SK-N-SH treated with all-trans-retinoic acid at 6 μM for 48 hours (cell line): ENCODE results near the gene CDKN2A.

Experiments
- ARNTL ChIP-seq: fragments of 450-650 bp; formaldehyde crosslinking; IDR thresholded peaks from 2 replicates; pipeline ENCODE4 v1.5.0; 2020; ENCODE audit warnings: low read depth, mild to moderate bottlenecking, moderate library complexity, borderline replicate concordance
- ISL1 ChIP-seq: fragments of 250-450 bp; sonication (Bioruptor Pico); IDR thresholded peaks from 2 replicates; pipeline ENCODE4 v2.1.2; 2022; ENCODE audit warnings: mild to moderate bottlenecking, moderate library complexity
- OSR1 ChIP-seq: fragments of 250-450 bp; sonication (Bioruptor Pico); IDR thresholded peaks from 2 replicates; pipeline ENCODE4 v1.8.0; 2022; ENCODE audit warnings: moderate library complexity, mild to moderate bottlenecking, inconsistent platforms
- PPARA ChIP-seq: fragments of 250-450 bp; sonication (Bioruptor Pico); IDR thresholded peaks from 2 replicates; pipeline ENCODE4 v1.5.0; 2020; ENCODE audit warnings: mild to moderate bottlenecking, borderline replicate concordance
- TCF4 ChIP-seq: fragments of 250-450 bp; sonication (Bioruptor Pico); IDR thresholded peaks from 2 replicates; pipeline ENCODE4 v1.8.0; 2021; ENCODE audit warnings: mild to moderate bottlenecking, moderate library complexity, borderline replicate concordance
- ZC3H10 ChIP-seq: fragments of 250-450 bp; sonication (Bioruptor Pico); IDR thresholded peaks from 2 replicates; pipeline ENCODE4 v1.5.1; 2021; ENCODE audit warnings: mild to moderate bottlenecking, moderate library complexity
- ZFP3 ChIP-seq: fragments of 250-450 bp; sonication (Bioruptor Pico); IDR thresholded peaks from 2 replicates; pipeline ENCODE4 v1.5.0; 2020; ENCODE audit warnings: mild to moderate bottlenecking, moderate library complexity
- ZFP30 ChIP-seq: fragments of 450-650 bp; formaldehyde crosslinking; IDR thresholded peaks from 2 replicates; pipeline ENCODE4 v1.5.0; 2022; ENCODE audit warnings: mild to moderate bottlenecking, moderate library complexity
- ZNF70 ChIP-seq: fragments of 450-650 bp; formaldehyde crosslinking; IDR thresholded peaks from 2 replicates; pipeline ENCODE4 v1.5.0; 2020; ENCODE audit warnings: mild to moderate bottlenecking, moderate library complexity
- ZNF8 ChIP-seq: fragments of 450-650 bp; formaldehyde crosslinking; IDR thresholded peaks from 2 replicates; pipeline ENCODE4 v1.5.0; 2020; ENCODE audit warnings: mild to moderate bottlenecking, moderate library complexity
- TF ChIP-seq, protein P1 (sequence below): fragments of 250-450 bp; sonication (Bioruptor Pico); IDR thresholded peaks from 2 replicates; pipeline ENCODE4 v1.8.0; 2021; ENCODE audit warnings: low read depth, mild to moderate bottlenecking, moderate library complexity, borderline replicate concordance
- TF ChIP-seq, protein P2 (sequence below): fragments of 250-450 bp; sonication (Bioruptor Pico); IDR thresholded peaks from 2 replicates; pipeline ENCODE4 v1.8.0; 2020; ENCODE audit warnings: mild to moderate bottlenecking, moderate library complexity, borderline replicate concordance

DNA sequence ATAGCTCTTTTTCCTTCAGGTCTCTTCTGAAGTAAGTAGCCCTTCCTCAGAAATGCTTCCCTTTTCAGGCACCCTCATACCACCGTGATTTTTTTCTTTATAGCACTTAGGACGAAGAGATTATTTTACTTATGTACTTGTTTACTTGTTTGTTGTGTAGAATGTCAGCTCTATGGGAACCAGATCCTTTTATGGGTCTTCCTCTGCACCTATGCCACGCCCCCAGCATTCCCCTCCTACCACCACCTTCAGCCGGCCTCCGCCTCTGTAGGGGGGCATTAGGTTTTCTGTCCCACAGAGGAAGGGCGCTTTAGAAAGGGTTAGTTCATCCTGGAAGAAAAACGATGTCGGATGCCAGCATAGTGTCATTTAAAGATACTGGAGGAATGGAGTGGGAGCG is 2.2 kb upstream of the CDKN2A start:
- TF ChIP-seq, protein P1, sequence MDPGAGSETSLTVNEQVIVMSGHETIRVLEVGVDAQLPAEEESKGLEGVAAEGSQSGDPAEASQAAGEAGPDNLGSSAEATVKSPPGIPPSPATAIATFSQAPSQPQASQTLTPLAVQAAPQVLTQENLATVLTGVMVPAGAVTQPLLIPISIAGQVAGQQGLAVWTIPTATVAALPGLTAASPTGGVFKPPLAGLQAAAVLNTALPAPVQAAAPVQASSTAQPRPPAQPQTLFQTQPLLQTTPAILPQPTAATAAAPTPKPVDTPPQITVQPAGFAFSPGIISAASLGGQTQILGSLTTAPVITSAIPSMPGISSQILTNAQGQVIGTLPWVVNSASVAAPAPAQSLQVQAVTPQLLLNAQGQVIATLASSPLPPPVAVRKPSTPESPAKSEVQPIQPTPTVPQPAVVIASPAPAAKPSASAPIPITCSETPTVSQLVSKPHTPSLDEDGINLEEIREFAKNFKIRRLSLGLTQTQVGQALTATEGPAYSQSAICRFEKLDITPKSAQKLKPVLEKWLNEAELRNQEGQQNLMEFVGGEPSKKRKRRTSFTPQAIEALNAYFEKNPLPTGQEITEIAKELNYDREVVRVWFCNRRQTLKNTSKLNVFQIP (CRISPR knock-in tag), result no peak
- TF ChIP-seq ZFP3, result no peak
- no peak for TF ChIP-seq ZNF70 (CRISPR knock-in tag)
- no peak for TF ChIP-seq ZNF8
- no peak for TF ChIP-seq ISL1 (CRISPR knock-in tag)
- TF ChIP-seq, protein P2, sequence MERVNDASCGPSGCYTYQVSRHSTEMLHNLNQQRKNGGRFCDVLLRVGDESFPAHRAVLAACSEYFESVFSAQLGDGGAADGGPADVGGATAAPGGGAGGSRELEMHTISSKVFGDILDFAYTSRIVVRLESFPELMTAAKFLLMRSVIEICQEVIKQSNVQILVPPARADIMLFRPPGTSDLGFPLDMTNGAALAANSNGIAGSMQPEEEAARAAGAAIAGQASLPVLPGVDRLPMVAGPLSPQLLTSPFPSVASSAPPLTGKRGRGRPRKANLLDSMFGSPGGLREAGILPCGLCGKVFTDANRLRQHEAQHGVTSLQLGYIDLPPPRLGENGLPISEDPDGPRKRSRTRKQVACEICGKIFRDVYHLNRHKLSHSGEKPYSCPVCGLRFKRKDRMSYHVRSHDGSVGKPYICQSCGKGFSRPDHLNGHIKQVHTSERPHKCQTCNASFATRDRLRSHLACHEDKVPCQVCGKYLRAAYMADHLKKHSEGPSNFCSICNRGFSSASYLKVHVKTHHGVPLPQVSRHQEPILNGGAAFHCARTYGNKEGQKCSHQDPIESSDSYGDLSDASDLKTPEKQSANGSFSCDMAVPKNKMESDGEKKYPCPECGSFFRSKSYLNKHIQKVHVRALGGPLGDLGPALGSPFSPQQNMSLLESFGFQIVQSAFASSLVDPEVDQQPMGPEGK, result no peak
- no peak for TF ChIP-seq ZFP30 (CRISPR knock-in tag)
- TF ChIP-seq ZC3H10 (CRISPR knock-in tag), result no peak
- no peak for TF ChIP-seq OSR1 (CRISPR knock-in tag)
- TF ChIP-seq TCF4, result no peak
- TF ChIP-seq PPARA (CRISPR knock-in tag), result no peak
- TF ChIP-seq ARNTL (CRISPR knock-in tag), result no peak
